ENCODE measurements around the gene TRIAP1. TPM values are rescaled to one million over a fixed set of nuclear protein-coding genes. Genes with fewer than 3 reads are reported as not detected.

Gene TRIAP1
- total RNA-seq, 3 donors from 2014 or later: 10.2 to 21.3 (median 13.0) TPM

DNA sequence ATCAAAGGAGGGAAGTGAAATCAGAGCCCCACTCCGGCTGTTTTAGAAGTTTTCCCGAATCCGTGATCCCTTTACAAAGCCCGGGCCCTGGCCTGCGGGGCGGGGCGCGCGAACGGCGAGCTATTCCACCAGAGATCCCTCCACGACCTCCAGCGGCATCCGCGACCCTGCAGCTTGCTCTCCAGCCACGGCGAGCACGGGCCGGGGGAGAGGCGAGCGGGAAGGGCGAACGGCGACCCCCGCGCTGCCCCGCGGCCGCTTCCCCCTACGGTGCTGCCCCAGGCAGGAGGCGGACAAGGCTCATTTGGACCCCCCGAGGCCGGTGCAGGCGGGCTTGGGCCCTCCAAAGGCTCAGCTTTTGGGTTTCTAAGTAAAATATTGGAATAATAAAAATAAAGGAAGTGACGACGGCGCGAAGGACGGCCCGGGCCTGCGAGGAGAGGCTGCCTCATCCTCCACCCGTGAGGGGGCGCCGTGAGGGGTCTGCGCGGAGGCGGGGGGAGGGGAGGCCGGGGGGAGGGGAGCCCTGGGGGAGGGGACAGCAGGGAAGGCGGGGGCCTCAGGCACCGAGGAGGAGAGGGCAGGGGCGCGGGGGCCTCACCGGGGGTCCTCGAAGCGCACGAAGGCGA is 22.8 kb upstream of the TRIAP1 start:
- intact Hi-C loops (cut with DNase I; ENCODE audit: low total_unique reads): no loop called here
- Histone ChIP-seq H3K4me1 (peaks cover 0 to 13% of the 10 kb centered on the region in 2 donors), H3K4me3 (peak overlapping the region; percentile 76 to 93 (median 91)), H3K27me3 (no peaks in the 10 kb centered on the region), H3K27ac (peak overlapping the region; percentile 93 to 98), H3K36me3 (peaks cover 8% of the 10 kb centered on the region), H3K9me3 (no peaks in the 10 kb centered on the region)
- TF ChIP-seq POLR2AphosphoS5 (IDR thresholded peaks at IDR 0.05) (peak in 1 of 3 donors; percentile 5), POLR2A (IDR thresholded peaks at IDR 0.05) (no peak)
- TF ChIP-seq, protein P1, sequence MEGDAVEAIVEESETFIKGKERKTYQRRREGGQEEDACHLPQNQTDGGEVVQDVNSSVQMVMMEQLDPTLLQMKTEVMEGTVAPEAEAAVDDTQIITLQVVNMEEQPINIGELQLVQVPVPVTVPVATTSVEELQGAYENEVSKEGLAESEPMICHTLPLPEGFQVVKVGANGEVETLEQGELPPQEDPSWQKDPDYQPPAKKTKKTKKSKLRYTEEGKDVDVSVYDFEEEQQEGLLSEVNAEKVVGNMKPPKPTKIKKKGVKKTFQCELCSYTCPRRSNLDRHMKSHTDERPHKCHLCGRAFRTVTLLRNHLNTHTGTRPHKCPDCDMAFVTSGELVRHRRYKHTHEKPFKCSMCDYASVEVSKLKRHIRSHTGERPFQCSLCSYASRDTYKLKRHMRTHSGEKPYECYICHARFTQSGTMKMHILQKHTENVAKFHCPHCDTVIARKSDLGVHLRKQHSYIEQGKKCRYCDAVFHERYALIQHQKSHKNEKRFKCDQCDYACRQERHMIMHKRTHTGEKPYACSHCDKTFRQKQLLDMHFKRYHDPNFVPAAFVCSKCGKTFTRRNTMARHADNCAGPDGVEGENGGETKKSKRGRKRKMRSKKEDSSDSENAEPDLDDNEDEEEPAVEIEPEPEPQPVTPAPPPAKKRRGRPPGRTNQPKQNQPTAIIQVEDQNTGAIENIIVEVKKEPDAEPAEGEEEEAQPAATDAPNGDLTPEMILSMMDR (IDR thresholded peaks at IDR 0.05): no peak
- no peak for DNase-seq (ENCODE audit: low spot score in 2 of 2)

DNA sequence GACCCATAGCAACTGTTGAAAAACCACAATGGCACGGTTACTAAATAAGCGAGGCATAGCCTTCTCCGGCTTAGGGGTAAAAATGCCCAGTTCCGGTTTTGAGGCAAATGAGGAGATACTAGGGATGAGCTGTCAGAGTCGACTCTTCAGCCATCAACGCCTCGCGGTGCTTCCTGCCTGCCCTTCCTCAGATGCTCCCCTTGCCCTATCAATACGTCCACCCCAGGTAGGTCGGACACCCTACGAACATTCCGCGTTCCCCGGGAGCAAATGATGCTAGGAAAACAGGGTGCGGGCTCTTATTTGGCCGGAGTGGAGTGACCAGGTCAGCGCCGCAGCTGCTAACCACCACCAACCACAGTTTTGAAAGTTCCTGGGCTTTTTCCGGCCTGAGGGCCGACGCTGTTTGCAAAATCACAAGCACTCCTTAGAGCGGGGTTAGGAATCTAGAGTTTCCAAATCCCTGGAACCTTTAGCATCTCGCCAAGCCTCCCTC is 22.2 kb upstream of the TRIAP1 start:
- H3K36me3 ChIP-seq: peaks cover 8% of the 10 kb centered on the region
- H3K4me1 ChIP-seq: peaks cover 0 to 13% of the 10 kb centered on the region in 2 donors
- peak overlapping the region; percentile 76 to 93 (median 91) for H3K4me3 ChIP-seq
- intact Hi-C loops (cut with DNase I; ENCODE audit: low total_unique reads): no loop called here
- H3K27me3 ChIP-seq: no peaks in the 10 kb centered on the region
- peak overlapping the region; percentile 93 to 98 for H3K27ac ChIP-seq
- peak in 1 of 2 donors; percentile 34 for DNase-seq (ENCODE audit: low spot score in 2 of 2)
- H3K9me3 ChIP-seq: no peaks in the 10 kb centered on the region
- TF ChIP-seq, protein P1 (IDR thresholded peaks at IDR 0.05): no peak
- TF ChIP-seq POLR2A (IDR thresholded peaks at IDR 0.05) (no peak), POLR2AphosphoS5 (IDR thresholded peaks at IDR 0.05) (no peak)

DNA sequence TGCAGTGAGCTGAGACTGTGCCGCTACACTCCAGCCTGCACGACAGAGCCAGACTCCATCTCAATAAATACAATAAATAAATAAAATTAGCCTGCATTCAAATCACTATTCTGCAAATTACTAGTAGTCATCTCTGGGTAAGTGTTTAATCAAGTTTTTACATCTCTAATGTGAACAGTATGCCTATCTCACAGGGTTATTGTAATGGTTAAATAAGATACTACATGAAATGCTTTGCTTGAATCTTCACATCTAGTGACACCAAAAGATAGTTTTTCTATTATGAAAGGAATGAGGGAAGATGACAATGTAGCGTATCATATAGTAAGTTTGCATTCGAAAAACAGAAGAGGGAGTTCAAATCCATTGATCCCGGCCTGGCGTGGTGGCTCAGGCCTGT is 21.3 kb upstream of the TRIAP1 start:
- TF ChIP-seq POLR2A (IDR thresholded peaks at IDR 0.05) (no peak), POLR2AphosphoS5 (IDR thresholded peaks at IDR 0.05) (no peak)
- TF ChIP-seq, protein P1 (IDR thresholded peaks at IDR 0.05): no peak
- no peak overlapping the region for H3K4me3 ChIP-seq
- H3K27ac ChIP-seq: no peak overlapping the region
- intact Hi-C loops (cut with DNase I; ENCODE audit: low total_unique reads): no loop called here
- H3K4me1 ChIP-seq: peaks cover 0 to 13% of the 10 kb centered on the region in 2 donors
- H3K27me3 ChIP-seq: no peaks in the 10 kb centered on the region
- peaks cover 8% of the 10 kb centered on the region for H3K36me3 ChIP-seq
- no peak for DNase-seq (ENCODE audit: low spot score in 2 of 2)
- H3K9me3 ChIP-seq: no peaks in the 10 kb centered on the region

DNA sequence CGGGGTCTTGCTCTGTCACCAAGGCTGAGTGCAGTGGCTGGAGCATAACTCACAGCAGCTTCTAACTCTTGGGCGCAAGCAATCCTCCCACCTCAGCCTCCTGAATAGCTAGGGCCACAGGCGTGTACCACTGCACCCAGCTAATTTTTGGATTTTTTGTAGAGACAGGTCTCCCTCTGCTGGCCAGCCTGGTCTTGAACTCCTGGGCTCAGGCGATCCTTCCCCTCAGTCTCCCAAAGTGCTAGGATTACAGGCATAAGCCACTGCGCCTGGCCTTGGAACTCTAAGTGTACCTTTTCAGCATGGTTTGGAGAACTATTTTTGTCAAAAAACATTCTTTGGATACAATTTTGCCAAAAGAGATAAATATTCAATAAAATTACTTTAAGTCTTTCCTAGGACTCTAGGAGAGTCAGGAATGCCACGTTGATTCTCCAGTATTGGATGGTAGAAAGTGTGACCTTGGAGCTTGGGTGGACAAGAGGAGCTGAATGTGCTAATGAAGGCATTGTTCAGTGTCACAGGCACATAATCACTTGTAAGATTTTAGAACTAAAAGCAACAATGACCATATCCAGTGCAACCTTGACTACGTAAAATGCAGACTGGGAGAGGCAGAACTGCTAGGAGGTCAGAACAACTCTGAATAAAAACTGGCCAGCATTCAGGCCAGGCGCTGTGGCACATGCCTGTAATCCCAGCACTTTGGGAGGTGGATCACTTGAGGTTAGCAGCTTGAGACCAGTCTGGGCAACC is 20.6 kb upstream of the TRIAP1 start:
- peaks cover 8% of the 10 kb centered on the region for H3K36me3 ChIP-seq
- no peak overlapping the region for H3K27ac ChIP-seq
- no peaks in the 10 kb centered on the region for H3K27me3 ChIP-seq
- intact Hi-C loops (cut with DNase I; ENCODE audit: low total_unique reads): no loop called here
- TF ChIP-seq, protein P1 (IDR thresholded peaks at IDR 0.05): peak; percentile 13 to 37 (median 26)
- TF ChIP-seq POLR2AphosphoS5 (IDR thresholded peaks at IDR 0.05) (no peak), POLR2A (IDR thresholded peaks at IDR 0.05) (no peak)
- H3K4me3 ChIP-seq: no peak overlapping the region
- H3K4me1 ChIP-seq: peaks cover 0 to 13% of the 10 kb centered on the region in 2 donors
- DNase-seq (ENCODE audit: low spot score in 2 of 2): no peak
- no peaks in the 10 kb centered on the region for H3K9me3 ChIP-seq

DNA sequence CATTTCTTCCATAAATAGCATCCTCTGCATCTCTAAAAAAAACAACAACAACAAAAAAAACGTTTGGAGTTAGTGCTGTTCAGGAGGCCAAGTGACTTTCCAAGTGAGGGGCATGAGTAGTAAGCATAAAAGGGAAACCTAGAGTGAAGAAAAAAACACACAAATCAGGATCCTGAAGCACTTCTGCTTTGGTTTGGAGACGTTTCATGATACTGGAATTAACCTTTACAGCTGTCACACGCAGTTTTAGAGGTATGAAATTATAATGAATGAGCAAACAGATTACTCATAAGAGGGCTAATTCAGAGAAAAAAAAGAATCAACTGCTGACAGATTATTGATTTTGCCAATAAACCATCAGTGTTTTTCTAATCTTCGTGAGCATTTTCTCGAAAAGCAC is 19.6 kb upstream of the TRIAP1 start:
- no peaks in the 10 kb centered on the region for H3K9me3 ChIP-seq
- intact Hi-C loops (cut with DNase I; ENCODE audit: low total_unique reads): no loop called here
- H3K27ac ChIP-seq: no peak overlapping the region
- TF ChIP-seq, protein P1 (IDR thresholded peaks at IDR 0.05): no peak
- TF ChIP-seq POLR2A (IDR thresholded peaks at IDR 0.05) (no peak), POLR2AphosphoS5 (IDR thresholded peaks at IDR 0.05) (no peak)
- no peak for DNase-seq (ENCODE audit: low spot score in 2 of 2)
- peaks cover 0 to 13% of the 10 kb centered on the region in 2 donors for H3K4me1 ChIP-seq
- H3K36me3 ChIP-seq: peaks cover 8% of the 10 kb centered on the region
- H3K4me3 ChIP-seq: no peak overlapping the region
- no peaks in the 10 kb centered on the region for H3K27me3 ChIP-seq
